Measurements from ENCODE around the gene CROCC2.

The CROCC2 gene

GRCh38 chr2:240946654-240947053 lies 40.5 kb downstream of the CROCC2 start:
- no peak for DNase-seq

GRCh38 chr2:240947176-240947575 lies 41.0 kb downstream of the CROCC2 start:
- no peak for DNase-seq

DNA sequence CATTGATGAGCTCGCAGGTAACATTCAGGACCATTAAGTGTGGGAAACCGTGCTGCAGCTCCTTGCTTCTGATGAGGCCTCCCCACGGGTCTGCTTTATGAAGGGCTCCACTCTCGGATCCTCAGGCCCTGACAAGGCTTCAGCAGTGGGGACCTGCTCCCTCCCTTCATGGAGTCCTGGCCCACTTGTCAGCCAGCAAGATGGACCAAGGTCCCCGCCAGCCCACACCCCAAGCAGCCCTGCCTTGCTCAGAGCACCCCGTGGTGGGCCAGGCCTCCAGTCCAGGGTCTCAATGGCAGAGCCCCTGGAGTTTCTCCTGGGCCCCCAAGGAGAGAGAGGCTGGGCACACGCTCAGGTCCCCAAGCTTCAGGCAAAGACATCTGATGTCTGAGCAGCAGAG lies 41.5 kb downstream of the CROCC2 start:
- no peak for DNase-seq

DNA sequence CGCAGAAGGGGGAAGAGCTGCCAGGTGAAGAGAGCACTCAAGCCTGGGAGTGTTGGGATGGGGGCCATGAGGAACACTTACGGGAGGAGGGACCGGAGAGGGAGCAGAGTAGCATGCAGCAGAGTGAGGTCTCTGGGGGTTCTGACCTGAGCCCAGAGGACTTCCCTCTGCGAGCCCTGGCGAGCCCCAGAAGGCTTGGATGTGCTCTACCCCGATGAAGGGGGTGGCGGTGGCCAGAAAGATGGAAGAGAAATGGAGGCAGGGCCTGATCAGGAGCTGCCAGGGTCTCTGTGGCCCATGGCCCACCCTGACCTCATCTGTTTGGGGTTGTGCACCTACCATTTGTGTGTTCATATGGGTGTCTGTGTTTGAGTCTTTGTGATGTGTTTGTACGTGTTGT lies 42.0 kb downstream of the CROCC2 start:
- no peak for DNase-seq

DNA sequence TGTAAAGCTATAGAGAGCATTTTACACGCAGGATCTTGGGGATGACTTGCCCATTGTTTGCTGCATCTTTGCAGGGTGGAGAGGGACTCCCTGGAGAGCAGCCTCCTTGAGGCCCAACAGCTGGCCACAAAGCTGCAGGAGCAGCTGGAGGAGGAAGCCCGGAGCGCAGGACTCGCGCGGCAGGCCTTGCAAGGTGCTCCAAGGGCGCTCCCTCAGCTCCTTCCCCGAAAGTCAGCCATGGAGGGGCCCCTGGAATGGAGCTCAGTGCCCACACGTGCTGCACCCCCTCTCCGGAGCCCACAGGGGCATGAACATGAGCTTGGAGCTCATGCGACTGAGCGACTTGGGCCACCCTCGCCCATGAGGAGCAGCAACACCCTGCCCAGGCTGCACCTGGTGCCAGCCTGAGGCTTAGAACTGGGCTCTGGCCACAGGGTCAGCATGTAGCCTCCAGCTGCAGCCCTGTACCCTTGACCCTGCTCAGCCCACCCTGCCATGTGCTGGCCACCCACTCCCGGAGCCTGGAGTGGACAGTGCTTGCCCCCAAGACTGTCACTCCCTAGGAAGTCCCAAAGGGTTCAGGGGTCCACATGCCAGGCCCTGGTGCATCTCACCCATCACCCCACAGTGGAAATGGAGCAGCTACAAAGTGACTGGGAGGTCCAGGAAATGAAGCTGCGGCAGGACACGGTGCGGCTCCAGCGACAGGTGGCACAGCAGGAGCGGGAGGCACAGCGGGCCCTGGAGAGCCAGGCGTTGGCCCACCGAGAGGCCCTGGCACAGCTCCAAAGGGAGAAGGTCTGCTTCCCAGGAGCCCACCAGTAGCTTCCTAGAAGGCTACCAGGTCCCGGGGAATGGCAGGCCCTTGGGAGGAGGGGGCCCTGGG lies 43.0 kb downstream of the CROCC2 start:
- no peak for DNase-seq

DNA sequence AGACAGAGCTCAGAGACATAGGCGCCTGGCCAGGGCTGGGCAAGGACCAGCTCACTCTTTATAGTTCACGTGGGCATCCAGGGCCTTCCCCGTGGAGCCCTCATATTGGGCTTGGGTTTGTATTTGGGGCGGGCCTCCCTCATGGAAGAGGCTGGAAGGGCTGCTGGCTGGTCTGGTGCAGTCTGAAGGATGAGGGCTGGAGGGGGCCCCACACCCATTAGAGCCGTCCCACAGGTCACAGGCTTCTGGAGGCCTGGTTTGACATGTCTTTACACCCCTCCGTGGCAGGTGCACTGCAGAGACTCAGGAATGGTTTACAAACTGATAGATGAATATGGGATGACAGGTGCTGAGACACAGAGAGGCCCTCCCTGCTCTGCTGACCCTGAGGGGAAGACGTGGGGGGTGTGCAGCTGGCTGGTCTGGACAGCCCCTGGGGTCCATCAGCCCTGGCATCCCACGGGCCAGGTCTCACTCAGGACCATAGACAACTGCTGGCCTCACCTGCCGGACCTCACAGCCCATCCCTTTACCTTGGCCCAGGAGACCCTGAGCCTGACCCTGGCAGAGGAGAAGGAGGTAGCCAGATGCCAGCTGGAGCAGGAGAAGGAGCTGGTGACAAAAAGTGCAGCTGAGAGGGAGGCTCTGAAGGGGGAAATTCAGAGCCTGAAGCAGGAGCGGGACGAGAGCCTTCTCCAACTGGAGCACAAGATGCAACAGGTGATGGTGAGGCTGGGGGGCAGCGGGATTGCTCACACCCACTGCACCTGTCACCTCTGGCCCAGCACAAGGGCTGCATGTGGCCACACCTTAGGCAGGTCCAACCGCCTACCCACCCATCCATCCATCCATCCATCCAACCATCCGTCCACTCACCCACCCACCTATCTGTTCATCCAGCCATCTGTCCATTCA lies 43.9 kb downstream of the CROCC2 start:
- DNase-seq = no peak

GRCh38 chr2:240951045-240951594 lies 45.0 kb downstream of the CROCC2 start:
- no peak for DNase-seq

GRCh38 chr2:240952496-240953246 lies 46.5 kb downstream of the CROCC2 start:
- DNase-seq = no peak

GRCh38 chr2:240953426-240954410 lies 47.6 kb downstream of the CROCC2 start:
- DNase-seq = no peak

- DNase-seq = no peak
These were observed 48.5 kb downstream of the CROCC2 start for GRCh38 chr2:240954436-240955305.

- DNase-seq = no peak
These were observed 49.4 kb downstream of the CROCC2 start for GRCh38 chr2:240955306-240956170.

GRCh38 chr2:240956171-240956934 lies 50.2 kb downstream of the CROCC2 start:
- DNase-seq = no peak

DNA sequence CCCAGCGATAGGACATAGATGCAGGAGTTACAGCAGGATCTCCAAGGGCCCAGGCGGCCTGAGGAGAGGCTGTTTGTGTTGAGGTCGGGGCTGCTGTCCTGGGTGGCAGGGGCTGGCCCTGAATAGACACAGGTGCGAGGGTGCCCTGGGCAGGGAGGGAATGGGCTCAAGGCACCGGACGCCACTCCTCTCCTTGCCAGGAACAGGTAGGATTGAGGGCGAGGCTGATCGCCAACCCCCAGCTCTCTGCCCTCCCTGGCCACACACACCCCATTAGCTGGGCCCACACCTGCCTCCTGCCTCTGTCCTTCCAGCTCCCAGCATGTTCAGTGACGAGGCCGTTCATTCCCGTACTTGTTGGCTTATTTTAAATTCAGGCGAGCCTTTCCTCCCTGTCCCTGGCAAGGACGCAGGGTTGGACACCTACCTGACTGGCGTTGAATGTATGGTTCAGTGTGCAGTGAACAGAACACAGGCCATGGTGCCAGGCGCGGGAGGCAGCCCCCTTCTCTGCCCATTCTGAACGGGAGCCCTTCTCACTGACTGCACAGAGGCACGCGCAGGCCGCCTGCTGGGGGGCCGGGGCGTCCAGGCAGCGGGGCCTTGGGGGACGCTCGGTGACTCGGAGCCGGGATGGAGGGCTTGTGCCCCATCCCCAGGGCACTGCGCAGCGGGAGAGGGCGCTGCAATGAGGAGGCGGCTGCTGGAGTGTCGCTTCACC lies 51.0 kb downstream of the CROCC2 start:
- no peak for DNase-seq

- no peak for DNase-seq
These were observed 51.7 kb downstream of the CROCC2 start for GRCh38 chr2:240957656-240958365.

DNA sequence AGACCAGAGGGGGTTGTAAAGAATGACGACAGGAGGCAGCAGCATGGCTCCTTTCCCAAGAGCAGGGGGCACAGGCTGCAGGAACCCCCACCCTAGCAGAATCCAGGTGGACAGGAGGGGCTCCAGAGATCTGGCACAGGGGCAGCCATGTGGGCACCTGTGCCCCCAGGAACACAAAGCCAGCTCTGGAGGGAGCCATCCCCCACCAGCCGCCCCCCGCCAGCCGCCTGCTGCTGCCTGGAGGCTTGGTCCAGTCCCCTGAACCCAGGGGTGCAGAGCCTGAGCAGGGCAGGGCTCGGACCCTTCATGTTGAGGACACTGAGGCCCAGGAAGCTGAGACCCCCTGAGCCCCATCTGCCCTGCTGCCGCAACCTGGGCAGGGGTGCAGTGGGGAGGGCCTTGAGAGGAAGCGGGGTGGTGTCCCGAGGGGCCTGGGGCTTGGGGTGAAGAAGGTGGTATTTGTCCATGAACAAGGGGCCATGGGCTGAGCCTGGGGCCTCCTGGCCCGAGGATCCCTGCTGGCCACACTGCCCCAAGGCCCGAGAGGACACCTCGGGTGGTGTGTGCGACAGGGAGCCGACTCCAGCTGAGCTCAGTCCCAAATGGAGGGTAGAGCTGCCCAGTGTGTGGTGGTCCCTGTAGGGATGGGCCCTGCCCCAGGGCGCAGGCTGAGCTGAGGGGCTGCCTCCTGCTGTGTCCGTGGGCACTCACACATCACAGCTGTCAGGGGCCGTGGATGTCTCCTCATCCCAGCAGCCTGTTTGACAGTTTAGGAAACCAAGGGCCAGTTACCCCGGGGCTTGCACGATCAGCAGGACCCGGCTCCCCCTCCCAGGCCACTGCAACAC lies 52.5 kb downstream of the CROCC2 start:
- no peak for DNase-seq

Data from activated naive CD4-positive, alpha-beta T cell treated with anti-CD3 and anti-CD28 coated beads, Interleukin-2, amount 50 U/mL, for 16 hours (primary cell).